ENCODE results near the gene PARP14.
"Not testable (repeated sequence)": the region's sequence is repeated elsewhere in the genome, so short reads cannot be mapped to it uniquely, and the experiment has no call there.

Gene PARP14

GRCh38 chr3:122679085-122679881 is 1.4 kb upstream of the PARP14 start:
- FAIRE-seq: peak; percentile 72

- FAIRE-seq: no peak
These were observed 661 bp upstream of the PARP14 start for GRCh38 chr3:122679882-122680474.

- FAIRE-seq: no peak
These were observed 790 bp downstream of the PARP14 start for GRCh38 chr3:122681284-122681973.

GRCh38 chr3:122681974-122682409 is 1.4 kb downstream of the PARP14 start:
- FAIRE-seq: no peak

GRCh38 chr3:122682778-122683411 is 2.3 kb downstream of the PARP14 start:
- FAIRE-seq: not testable (repeated sequence)

- FAIRE-seq: no peak
These were observed 6.7 kb downstream of the PARP14 start for GRCh38 chr3:122687298-122687697.

GRCh38 chr3:122688996-122689395 is 8.4 kb downstream of the PARP14 start:
- FAIRE-seq: no peak

GRCh38 chr3:122689587-122689986 is 8.9 kb downstream of the PARP14 start:
- no peak for FAIRE-seq

- FAIRE-seq: no peak
These were observed 9.5 kb downstream of the PARP14 start for GRCh38 chr3:122690096-122690495.

GRCh38 chr3:122691195-122691594 is 10.6 kb downstream of the PARP14 start:
- FAIRE-seq: no peak

GRCh38 chr3:122692674-122693073 is 12.0 kb downstream of the PARP14 start:
- FAIRE-seq: no peak

- no peak for FAIRE-seq
These were observed 14.3 kb downstream of the PARP14 start for GRCh38 chr3:122694966-122695365.

GRCh38 chr3:122695927-122696561 is 15.4 kb downstream of the PARP14 start:
- FAIRE-seq: no peak

GRCh38 chr3:122697952-122698620 is 17.4 kb downstream of the PARP14 start:
- no peak for FAIRE-seq

- no peak for FAIRE-seq
These were observed 19.6 kb downstream of the PARP14 start for GRCh38 chr3:122700193-122700592.

- FAIRE-seq: no peak
These were observed 24.7 kb downstream of the PARP14 start for GRCh38 chr3:122705379-122705778.

- FAIRE-seq: not testable (repeated sequence)
These were observed 30.1 kb downstream of the PARP14 start for GRCh38 chr3:122710616-122711251.

GRCh38 chr3:122714273-122714672 is 33.6 kb downstream of the PARP14 start:
- FAIRE-seq: no peak

- FAIRE-seq: no peak
These were observed 36.0 kb downstream of the PARP14 start for GRCh38 chr3:122716667-122717066.

GRCh38 chr3:122719273-122719921 is 38.8 kb downstream of the PARP14 start:
- FAIRE-seq: no peak

- FAIRE-seq: no peak
These were observed 44.5 kb downstream of the PARP14 start for GRCh38 chr3:122725106-122725505.
